Fibroblast of upper back skin (primary cell): ENCODE measurements around the gene ZCCHC4.

Experiments
- DNase-seq: peaks from one replicate; pipeline ENCODE4 v3.0.0-alpha.2; 2013

Gene ZCCHC4, protein sequence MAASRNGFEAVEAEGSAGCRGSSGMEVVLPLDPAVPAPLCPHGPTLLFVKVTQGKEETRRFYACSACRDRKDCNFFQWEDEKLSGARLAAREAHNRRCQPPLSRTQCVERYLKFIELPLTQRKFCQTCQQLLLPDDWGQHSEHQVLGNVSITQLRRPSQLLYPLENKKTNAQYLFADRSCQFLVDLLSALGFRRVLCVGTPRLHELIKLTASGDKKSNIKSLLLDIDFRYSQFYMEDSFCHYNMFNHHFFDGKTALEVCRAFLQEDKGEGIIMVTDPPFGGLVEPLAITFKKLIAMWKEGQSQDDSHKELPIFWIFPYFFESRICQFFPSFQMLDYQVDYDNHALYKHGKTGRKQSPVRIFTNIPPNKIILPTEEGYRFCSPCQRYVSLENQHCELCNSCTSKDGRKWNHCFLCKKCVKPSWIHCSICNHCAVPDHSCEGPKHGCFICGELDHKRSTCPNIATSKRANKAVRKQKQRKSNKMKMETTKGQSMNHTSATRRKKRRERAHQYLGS

DNA sequence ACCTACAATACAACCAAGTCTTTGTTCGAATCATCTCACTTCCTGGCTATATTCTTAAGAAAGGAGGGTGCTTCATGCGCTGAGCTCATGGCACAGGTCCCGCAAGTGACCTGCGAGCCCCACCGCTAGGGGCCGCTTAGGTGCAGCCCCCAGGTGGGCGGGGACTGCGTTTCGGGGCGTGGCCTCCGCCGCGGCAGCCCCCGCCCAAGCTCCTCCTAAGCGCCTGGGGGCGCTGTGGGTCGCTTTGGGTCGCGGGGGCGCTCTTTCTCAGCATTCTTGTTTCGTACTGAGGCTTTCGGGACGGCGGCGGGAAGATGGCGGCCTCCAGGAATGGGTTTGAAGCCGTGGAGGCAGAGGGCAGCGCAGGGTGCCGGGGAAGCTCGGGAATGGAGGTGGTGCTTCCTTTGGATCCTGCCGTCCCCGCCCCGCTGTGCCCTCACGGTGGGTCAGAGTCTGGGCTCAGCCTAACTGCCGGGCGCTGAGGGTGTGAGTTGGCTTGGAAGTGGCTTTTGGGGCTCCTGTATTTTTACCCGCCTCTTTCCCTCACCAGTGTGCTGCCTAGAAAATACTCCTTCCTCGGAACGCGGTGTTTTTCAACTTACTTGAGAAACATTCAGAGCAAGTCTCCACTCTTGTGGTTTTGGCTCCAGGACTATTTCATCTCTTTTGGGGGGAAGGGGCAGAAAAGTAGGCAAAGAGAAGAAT lies at the start of gene ZCCHC4:
Gene ZCCHC4 (plus strand): TSS at position 279 of the 705 bp plus-strand sequence. CDS start 36 bp downstream, at position 315.
- DNase-seq: peak; percentile 87

DNA sequence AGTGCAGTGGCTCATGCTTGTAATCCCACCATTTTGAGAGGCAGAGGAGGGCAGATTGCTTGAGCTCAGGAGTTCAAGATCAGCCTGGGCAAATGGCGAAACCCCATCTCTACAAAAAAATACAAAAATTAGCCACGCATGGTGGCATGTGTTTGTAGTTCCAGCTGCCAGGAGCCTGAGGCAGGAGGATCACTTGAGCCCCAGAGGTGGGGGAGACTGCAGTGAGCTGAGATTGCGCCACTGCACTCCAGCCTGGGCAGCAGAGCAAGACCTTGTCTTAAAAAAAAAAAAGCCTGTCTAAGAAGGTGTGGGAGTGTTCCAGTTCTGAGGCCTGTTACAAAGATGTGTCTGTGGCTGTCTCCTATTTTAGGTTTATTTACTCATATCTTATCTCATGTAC lies 40.7 kb upstream of the ZCCHC4 start:
- DNase-seq: no peak

DNA sequence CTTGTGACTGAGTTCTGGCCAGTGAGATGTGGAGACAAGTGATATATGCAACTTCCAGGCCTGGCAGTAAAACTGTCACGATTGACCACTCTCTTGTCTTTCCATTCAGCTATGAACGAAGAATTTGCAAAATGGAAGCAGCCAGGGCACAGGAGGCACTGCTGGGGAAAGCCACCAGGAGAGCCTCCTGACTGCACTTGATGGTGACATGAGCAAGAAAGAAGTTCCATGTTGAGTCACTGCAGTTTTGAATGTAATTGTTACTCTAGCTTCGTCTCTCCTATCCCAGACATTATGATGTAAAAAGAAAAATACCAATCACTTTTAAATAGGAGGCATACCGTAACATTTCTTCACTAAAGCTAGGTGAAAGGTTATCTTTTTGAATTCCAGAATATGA lies 32.4 kb upstream of the ZCCHC4 start:
- no peak for DNase-seq

DNA sequence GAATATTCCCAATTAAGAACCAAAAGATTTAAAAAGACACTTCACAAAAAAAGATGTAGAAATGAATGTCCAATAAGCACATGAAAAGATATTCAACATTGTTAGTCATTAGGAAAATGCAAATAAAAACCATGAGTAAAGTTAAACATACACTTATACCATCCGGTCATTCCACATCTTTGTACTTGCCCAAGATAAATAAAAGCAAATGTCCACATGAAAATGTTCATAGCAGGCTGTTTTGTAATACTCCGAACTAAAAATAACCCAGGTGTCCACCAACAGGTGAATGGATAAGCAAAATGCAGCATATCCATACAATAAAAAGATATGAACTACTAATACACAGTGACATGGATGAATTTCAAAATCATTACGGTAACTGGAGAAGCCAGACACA lies 28.6 kb upstream of the ZCCHC4 start:
- DNase-seq: no peak

DNA sequence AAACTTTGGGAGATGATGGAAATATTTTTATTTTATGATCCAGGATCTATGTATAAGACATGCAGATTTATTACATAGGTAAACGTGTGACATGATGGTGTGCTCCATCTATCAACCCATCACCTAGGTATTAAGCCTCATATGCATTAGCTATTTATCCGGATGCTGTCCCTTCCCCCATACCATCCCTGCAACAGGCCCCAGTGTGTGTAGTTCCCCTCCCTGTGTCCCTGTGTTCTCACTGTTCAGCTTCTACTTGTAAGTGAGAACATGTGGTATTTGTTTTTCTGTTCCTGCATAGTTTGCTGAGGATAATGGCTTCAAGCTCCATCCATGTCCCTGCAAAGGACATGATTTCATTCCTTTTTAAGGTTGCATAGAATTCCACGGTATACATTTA lies 28.1 kb upstream of the ZCCHC4 start:
- DNase-seq: no peak

DNA sequence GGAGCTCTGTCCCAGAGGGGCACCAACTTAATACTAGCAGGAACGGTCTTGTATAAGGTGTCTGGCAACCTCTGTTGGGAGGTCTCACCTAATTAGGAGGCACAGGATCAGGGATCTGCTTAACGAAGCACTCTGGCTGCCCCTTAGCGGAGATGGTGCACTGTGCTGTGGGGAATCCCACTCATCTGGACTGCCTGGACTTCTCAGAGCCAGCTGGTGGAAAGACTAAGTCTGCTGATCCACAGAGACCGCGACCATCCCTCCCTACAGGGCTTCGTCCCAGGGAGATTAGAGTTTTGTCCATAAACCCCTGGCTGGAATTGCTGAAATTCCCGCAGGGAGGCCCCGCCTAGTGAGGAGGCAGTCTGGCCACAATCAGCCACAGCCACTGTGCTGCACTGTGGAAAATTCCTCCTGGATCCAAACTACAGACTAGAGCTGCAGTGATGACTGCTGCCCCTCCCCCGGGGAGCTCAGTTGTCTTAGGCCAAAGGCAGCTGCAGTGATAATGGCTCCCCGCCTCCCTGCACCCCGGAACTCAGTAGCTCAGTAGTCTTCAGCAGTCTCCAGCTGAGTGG lies 22.0 kb upstream of the ZCCHC4 start:
- peak; percentile 7 for DNase-seq

DNA sequence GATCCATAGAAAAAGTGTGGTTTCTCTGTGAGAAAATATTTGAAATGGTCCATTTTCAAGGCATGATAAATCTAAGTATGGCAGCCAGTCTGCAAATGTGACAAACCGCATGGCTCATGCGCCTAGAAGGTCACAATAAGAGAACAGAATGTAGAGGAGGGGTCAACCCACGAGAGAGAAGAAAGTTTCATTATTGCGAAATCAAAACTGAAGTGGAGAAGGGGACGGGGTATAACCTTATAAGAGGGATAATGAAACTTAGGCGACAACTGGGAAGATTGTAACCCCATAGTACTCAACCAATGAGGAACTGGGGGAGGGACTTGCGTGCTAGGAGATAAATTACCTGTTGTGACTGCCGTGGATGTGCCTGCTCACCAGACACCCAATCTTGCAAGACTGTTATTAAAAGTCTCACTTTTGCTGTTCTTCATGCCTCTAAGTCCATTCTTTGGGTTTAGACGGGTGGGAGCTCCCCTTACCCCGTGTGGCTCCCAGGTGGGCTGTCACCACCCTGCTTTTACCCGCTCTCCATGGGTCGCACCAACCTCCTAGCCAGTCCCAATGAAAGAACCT lies 21.3 kb upstream of the ZCCHC4 start:
- DNase-seq: no peak

DNA sequence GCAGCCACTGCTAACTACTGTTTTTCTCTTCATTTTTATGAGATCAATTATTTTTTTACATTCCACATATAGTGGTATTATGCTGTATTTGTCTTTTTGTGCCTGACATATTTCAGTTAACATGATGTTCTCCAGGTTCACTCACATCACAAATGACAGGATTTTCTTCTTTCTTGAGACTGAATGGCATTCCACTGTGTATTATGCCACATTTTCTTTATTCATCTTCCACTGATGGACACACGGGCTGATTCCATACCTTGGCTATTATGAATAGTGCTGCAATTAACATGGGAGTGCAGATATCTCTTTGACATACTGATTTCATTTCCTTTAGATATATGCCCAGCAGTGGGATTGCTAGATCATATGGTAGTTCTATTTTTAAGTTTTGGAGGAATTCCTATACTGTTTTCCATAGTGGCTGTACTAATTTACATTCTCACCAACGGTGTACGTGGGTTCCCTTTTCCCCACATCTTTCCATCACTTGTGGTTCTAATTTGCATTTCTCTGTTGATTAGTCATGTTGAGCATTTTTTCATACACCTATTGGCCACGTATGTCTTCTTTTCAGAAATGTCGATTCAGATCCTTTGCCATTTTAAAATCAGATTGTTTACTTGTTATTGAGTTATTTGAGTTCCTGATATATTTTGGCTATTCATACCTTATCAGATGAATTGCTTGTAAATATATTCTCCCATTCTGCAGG lies 14.9 kb upstream of the ZCCHC4 start:
- no peak for DNase-seq

DNA sequence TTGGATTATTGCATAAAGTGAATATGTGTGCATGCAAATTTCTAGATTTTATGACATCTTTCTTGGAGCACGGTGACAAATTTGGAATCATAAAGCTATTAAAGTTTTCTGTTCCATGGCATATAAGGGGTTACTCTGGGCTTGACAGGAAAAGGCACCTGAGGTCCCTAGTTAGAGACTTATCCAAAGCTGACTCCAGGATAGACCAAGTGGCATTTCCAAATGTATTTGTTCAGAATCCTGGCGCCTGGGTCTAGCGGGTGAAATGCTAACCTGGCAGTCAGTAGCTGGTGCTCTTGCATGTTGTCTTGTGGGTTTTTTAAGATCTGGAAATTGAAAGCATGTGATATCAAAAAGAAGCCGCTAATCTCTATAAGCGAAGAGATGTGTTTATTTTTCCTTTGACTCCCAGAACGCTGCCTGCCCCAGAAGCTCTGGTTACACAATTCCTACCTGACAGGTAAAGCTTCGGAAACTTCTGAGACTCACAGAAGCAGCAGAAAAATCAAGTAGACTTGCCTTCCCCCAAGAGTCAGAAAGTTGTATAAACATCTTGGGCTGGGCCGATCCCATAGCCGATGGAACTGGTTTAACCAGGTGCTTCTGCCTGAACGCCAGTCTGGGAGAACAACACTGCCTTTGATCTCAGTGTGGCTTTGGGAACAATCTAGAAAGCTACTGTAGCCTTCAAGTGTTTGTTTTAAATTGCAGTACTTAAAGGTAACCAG lies 12.9 kb upstream of the ZCCHC4 start:
- DNase-seq: no peak

DNA sequence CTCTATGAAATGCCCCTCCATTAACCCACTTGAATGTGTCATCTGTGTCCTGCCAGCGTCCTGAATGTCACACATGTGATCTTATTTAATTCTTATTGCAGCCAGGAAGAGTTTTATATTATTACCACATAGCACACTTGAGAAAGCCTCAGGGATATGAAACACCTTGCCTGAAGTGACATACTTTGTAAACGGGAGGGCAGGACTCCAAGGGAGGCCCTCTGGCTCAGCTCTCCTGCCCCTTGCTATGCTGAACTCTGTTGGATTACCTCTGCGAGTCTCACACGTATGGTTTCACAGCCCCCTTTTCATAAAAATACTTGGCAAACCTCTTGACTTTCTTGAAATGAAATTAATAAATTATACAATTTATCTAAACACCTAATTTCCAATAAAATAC lies 11.1 kb upstream of the ZCCHC4 start:
- no peak for DNase-seq

DNA sequence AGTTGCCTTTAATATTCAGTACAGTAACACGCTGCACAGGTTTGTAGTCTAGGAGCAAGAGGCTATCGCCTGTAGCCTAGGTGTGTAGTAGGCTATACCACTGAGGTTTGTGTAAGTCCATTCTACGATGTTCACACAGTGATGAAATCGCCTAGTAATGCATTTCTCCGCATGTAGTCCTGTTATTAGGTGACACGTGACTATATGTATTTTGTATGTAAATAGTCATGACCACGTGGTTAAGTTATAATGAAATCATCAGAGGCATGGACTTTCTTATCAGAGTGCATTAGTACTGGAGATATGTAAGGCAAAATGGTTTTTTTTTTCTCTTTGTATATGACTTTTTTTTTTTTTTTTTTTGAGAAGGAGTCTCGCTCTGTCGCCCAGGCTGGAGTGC lies 9.9 kb upstream of the ZCCHC4 start:
- no peak for DNase-seq

DNA sequence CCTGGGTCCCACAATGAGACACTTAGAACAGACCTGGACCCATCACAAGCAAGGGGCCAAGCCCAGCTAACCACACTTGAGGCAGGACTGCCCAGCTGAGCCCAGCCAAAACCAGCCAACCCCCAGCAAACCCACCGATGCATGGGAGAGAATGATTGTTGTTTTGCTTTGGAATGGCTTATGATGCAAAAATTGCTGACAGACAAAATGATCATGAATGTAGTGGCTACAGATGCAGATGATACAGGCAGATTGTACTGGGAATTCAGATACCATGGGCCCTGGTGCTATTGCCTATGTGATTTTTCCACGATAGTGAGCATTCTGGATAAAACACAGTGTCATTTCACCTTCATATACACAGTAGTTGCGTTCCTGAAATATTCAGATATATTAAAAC lies 9.0 kb upstream of the ZCCHC4 start:
- no peak for DNase-seq

DNA sequence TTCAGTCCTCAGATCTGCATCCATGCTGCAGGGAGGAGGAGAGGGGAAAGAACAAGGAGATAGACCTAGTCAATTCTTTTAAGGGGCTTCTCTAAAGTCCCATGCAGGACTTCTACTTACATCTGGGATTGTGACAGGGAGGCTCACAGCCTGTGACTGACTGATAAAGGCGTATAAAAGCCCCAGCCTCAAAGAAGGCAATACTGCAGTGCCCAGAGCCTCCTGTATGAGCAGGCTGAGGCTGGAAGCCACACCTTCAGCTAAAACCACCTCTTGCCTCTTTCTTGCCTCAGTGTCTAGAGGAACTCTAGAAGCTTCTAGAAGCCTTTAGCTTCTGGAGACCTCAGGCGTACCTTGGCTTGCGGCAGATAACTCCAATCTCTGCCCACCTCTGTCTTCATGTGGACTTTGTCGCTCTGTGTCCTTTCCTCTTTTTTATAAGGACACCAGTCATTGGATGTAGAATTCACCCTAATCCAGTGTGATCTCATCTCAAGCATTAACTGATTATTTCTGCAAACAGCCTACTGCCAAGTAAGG lies 6.0 kb upstream of the ZCCHC4 start:
- DNase-seq: no peak

DNA sequence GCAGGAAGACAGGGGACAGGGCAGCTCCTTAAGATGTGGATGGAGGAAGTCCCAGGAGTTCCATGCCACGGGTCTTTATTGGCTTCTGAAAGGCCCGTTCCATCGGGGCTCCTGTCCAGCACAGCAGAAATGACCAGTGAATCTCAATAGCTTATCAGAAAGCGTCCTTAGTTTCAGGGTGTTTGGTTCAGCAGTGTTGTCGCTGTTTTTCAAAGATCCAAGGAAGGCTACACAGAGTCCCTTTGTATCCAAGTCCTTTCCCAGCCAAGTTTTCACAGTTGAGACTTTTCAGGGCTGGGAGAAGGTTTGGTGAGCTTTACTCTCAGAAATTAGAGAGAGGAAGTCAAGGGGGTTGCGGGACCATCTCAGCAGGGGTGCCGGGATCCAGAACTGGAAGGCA lies 5.0 kb upstream of the ZCCHC4 start:
- no peak for DNase-seq

DNA sequence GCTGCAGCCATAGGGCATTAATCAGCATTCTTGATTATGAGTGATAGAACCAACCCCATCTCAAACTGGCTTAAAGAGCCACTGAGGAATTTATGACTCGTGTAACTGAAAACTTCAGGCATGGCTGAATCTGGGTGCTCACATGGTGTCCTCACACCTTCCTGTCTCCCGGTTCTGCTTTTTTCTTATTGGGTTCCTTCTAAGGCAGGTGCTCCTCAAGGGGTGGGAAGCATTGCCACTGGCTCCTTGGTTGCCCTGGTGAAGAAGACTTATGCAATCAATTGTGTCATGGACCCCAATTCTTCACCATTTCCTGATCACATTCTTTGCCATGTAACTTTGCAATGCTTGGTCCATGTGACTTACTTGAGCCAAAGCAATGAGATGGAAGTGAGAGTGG lies 4.3 kb upstream of the ZCCHC4 start:
- DNase-seq: no peak

DNA sequence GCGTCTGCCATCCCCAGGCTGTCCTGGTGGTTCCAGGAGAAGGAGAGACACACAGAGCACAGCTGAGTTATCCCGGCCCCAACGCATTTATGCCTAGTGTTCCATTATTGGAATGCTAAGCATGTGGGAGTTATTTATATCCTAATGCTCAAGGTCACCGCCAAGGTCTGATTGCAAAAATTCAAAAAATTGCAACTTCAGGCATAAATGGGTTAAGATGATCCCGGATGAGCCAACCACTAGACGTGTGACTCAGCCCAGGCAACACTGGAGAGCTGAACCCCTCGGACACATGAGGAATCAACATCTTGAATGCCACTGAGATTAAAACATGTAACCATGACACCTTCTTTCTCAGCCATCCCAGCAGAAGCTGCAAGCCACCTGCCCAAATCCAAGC lies 3.8 kb upstream of the ZCCHC4 start:
- peak; percentile 51 for DNase-seq

DNA sequence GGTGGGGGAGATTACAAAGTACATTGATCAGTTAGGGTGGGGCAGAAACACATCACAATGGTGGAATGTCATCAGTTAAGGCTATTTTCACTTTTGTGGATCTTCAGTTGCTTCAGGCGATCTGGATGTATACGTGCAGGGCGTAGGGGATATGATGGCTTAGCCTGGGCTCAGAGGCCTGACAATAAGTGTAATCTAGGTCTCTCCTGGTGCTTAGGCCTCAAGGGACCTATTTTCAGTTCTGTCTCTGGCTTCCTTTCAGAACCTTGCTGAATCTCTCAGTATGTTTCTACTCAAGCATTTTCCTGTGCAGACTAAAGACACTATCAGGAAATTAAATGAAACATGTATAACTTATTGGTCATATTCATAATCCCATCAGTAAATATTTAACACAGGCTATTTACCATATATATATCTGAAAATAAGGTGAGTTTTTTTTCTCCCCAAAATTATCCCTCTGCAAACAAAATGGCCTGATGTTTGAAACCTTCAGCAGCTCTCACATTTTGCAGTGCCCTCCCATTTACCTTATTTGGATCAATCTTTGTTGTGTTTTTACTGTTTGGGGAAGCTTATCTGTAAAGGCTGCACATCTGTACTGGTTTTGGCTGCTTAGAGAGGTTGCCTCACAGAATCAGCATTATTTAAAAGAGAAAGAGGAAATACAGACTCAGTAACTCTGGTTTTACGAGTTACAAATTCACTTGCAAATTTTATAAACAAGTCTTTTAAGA lies 2.3 kb upstream of the ZCCHC4 start:
- DNase-seq: no peak

DNA sequence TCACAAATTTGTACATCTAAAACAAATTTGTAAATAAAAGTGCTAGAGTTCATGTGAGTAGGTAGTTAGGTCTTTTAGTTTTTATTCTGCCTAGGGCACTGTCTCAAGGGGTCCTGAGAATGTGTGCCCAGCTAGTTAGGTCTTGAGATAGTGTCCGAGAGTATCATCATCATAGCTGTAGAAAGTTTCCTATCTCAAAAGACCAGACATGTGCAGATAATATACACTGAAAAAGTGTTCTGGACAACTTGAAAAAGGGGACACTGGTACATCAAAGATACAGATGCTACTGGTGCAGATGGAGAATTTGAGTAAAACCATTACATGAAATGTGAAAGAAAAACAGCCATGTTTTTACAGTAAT lies 1.8 kb upstream of the ZCCHC4 start:
- no peak for DNase-seq

DNA sequence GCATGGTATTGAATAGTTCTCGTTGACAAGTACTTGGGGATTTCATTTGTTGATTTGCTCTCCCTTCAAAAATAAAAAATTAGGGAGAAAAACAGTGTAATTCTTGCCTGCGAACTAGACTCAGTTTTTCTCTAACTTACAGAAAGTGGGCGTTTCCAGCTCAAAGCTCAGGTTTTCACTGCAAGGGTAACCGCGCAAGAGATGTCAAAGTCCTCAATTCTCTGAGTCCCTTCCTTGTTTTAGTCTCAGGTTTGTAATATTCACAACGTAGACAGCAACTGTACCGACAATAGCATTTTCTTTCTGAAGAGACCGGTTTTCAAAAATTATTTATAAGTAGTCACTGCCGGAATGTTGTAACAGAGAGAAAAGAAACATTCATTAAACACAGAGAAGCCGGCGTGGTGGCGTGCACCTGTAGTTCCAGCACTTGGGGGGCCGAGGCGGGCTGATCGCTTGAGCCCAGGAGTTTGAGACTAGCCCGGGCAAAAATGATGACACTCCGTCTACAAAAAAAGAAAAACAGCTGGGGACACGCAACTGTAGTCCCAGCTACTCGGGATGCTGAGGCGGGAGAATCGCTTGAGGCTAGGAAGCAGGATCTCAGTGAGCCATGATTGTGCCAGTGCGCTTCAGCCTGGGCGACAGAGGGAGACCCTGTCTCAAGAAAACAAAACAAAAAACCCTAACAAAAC lies 774 bp downstream of the ZCCHC4 start:
- no peak for DNase-seq

DNA sequence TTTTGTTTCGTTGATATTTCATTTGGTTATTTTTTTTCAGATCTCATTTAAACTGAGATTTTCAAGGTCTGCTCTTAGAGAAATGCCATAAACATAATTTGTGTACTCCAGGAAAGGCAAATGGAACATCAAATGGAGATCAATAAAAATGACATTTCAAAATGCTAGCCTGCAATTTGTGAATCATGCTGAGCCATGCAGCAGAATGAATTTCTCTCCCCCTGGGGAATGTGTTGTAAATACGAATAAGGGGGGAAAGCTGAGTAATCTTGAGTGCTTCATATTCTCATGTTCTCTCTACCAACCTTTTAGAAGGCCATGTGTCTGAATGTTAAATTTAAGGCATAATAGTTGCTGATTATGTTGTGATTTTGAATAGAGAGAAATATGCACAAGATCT lies 7.8 kb downstream of the ZCCHC4 start:
- peak; percentile 61 for DNase-seq

DNA sequence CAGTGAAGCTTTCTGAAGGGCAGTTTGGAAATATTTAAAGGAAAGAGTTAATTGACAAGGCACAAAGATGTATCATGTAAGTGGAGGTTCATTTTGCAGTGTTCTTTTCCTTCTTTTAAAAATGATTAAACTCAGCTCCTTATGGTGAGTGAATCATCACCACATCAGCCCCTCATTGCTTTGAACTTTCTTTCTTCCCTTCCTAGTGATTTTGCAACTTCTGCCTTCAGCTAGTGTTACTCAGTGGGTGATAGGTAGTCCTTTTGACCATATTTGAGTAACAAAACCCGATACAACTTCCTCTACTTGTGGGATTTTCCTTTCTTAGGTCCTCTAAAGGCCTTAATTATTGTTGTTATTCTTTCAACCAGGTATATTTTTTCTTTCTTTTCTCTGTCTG lies 8.2 kb downstream of the ZCCHC4 start:
- DNase-seq: peak; percentile 83
